Keratinocyte (primary cell): ENCODE measurements around the gene SACS. TPM values are rescaled to one million over a fixed set of nuclear protein-coding genes. Genes with fewer than 3 reads are reported as not detected.

ENCODE experiments used
- DNase-seq: peaks from one replicate; pipeline ENCODE4 v3.0.0-alpha.2; 2011; ENCODE audit warnings: low read depth, missing footprints, low spot score
- FAIRE-seq: peaks from 2 replicates; lab custom pipeline; 2011; peaks lifted over from hg19 to GRCh38; lab: Jason Lieb, UNC
- H2AFZ ChIP-seq: 2 replicates; pipeline ENCODE4 v1.6.0; 2012; ENCODE audit warnings: low read length, control low read depth, inconsistent platforms; ENCODE audit not compliant: control insufficient read depth
- H3K27ac ChIP-seq: 2 replicates; pipeline ENCODE4 v1.5.1; 2011; ENCODE audit warnings: low read length; ENCODE audit not compliant: control insufficient read depth, insufficient read depth
- H3K27me3 ChIP-seq: 3 replicates; pipeline ENCODE4 v1.6.0; 2011; ENCODE audit warnings: low read length; ENCODE audit not compliant: control insufficient read depth, insufficient read depth; ENCODE audit errors: extremely low read depth
- H3K36me3 ChIP-seq, 2 experiments: 2 replicates in 1 of 2; 3 replicates in 1 of 2; pipeline ENCODE4 v1.5.1; 2011; ENCODE audit warnings: low read length in 2 of 2, mild to moderate bottlenecking in 1 of 2; ENCODE audit not compliant: control insufficient read depth in 2 of 2, insufficient read depth in 2 of 2; ENCODE audit errors: extremely low read depth in 1 of 2
- H3K4me1 ChIP-seq: 3 replicates; pipeline ENCODE4 v1.5.1; 2011; ENCODE audit warnings: low read length; ENCODE audit not compliant: control insufficient read depth, insufficient read depth; ENCODE audit errors: extremely low read depth
- H3K4me2 ChIP-seq: 3 replicates; pipeline ENCODE4 v1.6.0; 2011; ENCODE audit warnings: low read depth, low read length; ENCODE audit not compliant: control insufficient read depth, insufficient read depth; ENCODE audit errors: extremely low read depth
- H3K4me3 ChIP-seq, 3 experiments: fragments of 200-600 bp in 1 of 3; sonication (generic) in 1 of 3; 2 replicates in 2 of 3; 3 replicates in 1 of 3; pipeline ENCODE4 v1.5.1; 2011 to 2016; ENCODE audit warnings: low read length in 3 of 3, mild to moderate bottlenecking in 3 of 3, control low read depth in 2 of 3, inconsistent platforms in 1 of 3, low read depth in 1 of 3, mixed read lengths in 1 of 3, mixed run types in 1 of 3, moderate library complexity in 1 of 3; ENCODE audit not compliant: control insufficient read depth in 2 of 3, insufficient read depth in 2 of 3; ENCODE audit errors: extremely low read depth in 1 of 3
- H3K79me2 ChIP-seq: 2 replicates; pipeline ENCODE4 v1.6.0; 2012; ENCODE audit warnings: low read length; ENCODE audit not compliant: control insufficient read depth, insufficient read depth
- H3K9ac ChIP-seq: 3 replicates; pipeline ENCODE4 v1.6.0; 2011; ENCODE audit warnings: low read length; ENCODE audit not compliant: control insufficient read depth, insufficient read depth; ENCODE audit errors: extremely low read depth
- H3K9me1 ChIP-seq: 3 replicates; pipeline ENCODE4 v1.6.0; 2011; ENCODE audit warnings: low read length; ENCODE audit not compliant: control insufficient read depth, insufficient read depth; ENCODE audit errors: extremely low read depth
- H3K9me3 ChIP-seq: 2 replicates; pipeline ENCODE4 v1.5.1; 2012; ENCODE audit warnings: low read depth, low read length; ENCODE audit not compliant: control insufficient read depth
- H4K20me1 ChIP-seq: 3 replicates; pipeline ENCODE4 v1.6.0; 2011; ENCODE audit warnings: low read length; ENCODE audit not compliant: control insufficient read depth, insufficient read depth; ENCODE audit errors: extremely low read depth
- CTCF ChIP-seq, 3 experiments: IDR thresholded peaks in 1 of 3; conservative IDR thresholded peaks in 1 of 3; optimal IDR thresholded peaks in 1 of 3; 2 replicates in 2 of 3; 3 replicates in 1 of 3; pipeline versions ENCODE3 to v1.5.1; 2011; ENCODE audit warnings: low read length in 3 of 3, mild to moderate bottlenecking in 3 of 3, moderate library complexity in 2 of 3, control low read depth in 1 of 3, inconsistent platforms in 1 of 3; ENCODE audit not compliant: insufficient read depth in 2 of 3; ENCODE audit errors: extremely low read depth in 1 of 3
- EZH2 ChIP-seq: IDR thresholded peaks from one replicate; pipeline ENCODE4 v1.6.1; 2012; ENCODE audit warnings: inconsistent platforms, mild to moderate bottlenecking, low read length, moderate library complexity
- dilution Hi-C: fragments of 300-500 bp; cut with MboI; formaldehyde crosslinking; loops from one replicate; pipeline ENCODE4 v1.7.0; 2020; ENCODE audit warnings: low sequenced_read_pairs; ENCODE audit not compliant: extremely low pct_ligation_motif_present
- polyA minus RNA-seq, 3 experiments: library from RNA; depleted of rRNA, polyadenylated mRNA; stranded (reverse); fragments of >200 nt; gene quantifications; 1 replicate in 1 of 3; 2 replicates in 1 of 3; 3 replicates in 1 of 3; pipeline ENCODE4 v1.2.3, GENCODE V29; 2011
- polyA plus RNA-seq, 5 experiments: library from polyadenylated mRNA; depleted of rRNA in 3 of 5; stranded (reverse) in 3 of 5; stranded (forward) in 1 of 5; unstranded in 1 of 5; fragments of >200 nt; gene quantifications; 1 replicate in 1 of 5; 2 replicates in 3 of 5; 3 replicates in 1 of 5; pipeline versions ENCODE4 v1.2.1 to v1.2.3, GENCODE V29; 2011 to 2012; ENCODE audit warnings: missing spikeins in 2 of 5, low read depth in 1 of 5, low replicate concordance in 1 of 5

Gene SACS
- 7.8 to 13.5 TPM (median 11.2 TPM) in 3 replicates for polyA plus RNA-seq
- 3.7 TPM for polyA plus RNA-seq (2011; ENCODE audit: low read depth)
- polyA plus RNA-seq (2011; cell fraction: cytosol; rRNA removed) = 3.8 and 6.8 TPM in 2 replicates
- 15.3 and 22.9 TPM in 2 replicates for polyA plus RNA-seq (2011; cell fraction: nucleus; rRNA removed)
- polyA plus RNA-seq (2012; ENCODE audit: low replicate concordance) = 3.2 and 10.5 TPM in 2 replicates
- polyA minus RNA-seq = 43.4 to 82.7 TPM (median 61.2 TPM) in 3 replicates
- 22.1 TPM for polyA minus RNA-seq (2011; cell fraction: cytosol; rRNA and poly(A)+ RNA removed)
- 60.2 and 89.0 TPM in 2 replicates for polyA minus RNA-seq (2011; cell fraction: nucleus; rRNA and poly(A)+ RNA removed)

GRCh38 chr13:23433171-23434153, at the start of gene SACS:
TSS of gene SACS (minus strand) at chr13:23433702. CDS start at chr13:23411239, 22,463 bp downstream.
- TF ChIP-seq EZH2 = no peak
- TF ChIP-seq CTCF (optimal IDR thresholded peaks at IDR 0.05 in 1 of 3, IDR thresholded peaks at IDR 0.05 in 1 of 3, conservative IDR thresholded peaks at IDR 0.05 in 1 of 3; ENCODE audit: extremely low read depth in 1 of 3, insufficient read depth in 2 of 3, low read length in 3 of 3) = no peak
- Histone ChIP-seq H3K27ac (no peak within 1 kb of the TSS), H3K4me3 (no peak within 1 kb of the TSS), H3K36me3 (no peaks in the 10 kb centered on the region), H3K4me1 (no peaks in the 10 kb centered on the region), H3K9ac (no peak within 1 kb of the TSS), H3K27me3 (peaks cover 9% of the 10 kb centered on the region), H3K9me3 (no peaks in the 10 kb centered on the region), H3K79me2 (no peaks in the 10 kb centered on the region), H4K20me1 (no peaks in the 10 kb centered on the region), H2AFZ (no peak within 1 kb of the TSS), H3K4me2 (no peak within 1 kb of the TSS), H3K9me1 (no peaks in the 10 kb centered on the region)
- dilution Hi-C loops = no loop called here
- DNase-seq (no peak), FAIRE-seq (no peak)

GRCh38 chr13:23480324-23480723, 46.8 kb upstream of the SACS start:
- no peaks in the 10 kb centered on the region for H3K4me1 ChIP-seq
- H3K9me1 ChIP-seq = no peaks in the 10 kb centered on the region
- H3K36me3 ChIP-seq = no peaks in the 10 kb centered on the region
- no peak overlapping the region for H3K27ac ChIP-seq
- DNase-seq = no peak
- H2AFZ ChIP-seq = no peak overlapping the region
- no peaks in the 10 kb centered on the region for H3K27me3 ChIP-seq
- no peaks in the 10 kb centered on the region for H4K20me1 ChIP-seq
- dilution Hi-C loops = no loop called here
- H3K4me2 ChIP-seq = no peak overlapping the region
- no peak overlapping the region for H3K9ac ChIP-seq
- no peak overlapping the region for H3K4me3 ChIP-seq
- TF ChIP-seq EZH2 (no peak), CTCF (optimal IDR thresholded peaks at IDR 0.05 in 1 of 3, IDR thresholded peaks at IDR 0.05 in 1 of 3, conservative IDR thresholded peaks at IDR 0.05 in 1 of 3; ENCODE audit: extremely low read depth in 1 of 3, insufficient read depth in 2 of 3, low read length in 3 of 3) (no peak)
- no peaks in the 10 kb centered on the region for H3K9me3 ChIP-seq
- FAIRE-seq = no peak
- no peaks in the 10 kb centered on the region for H3K79me2 ChIP-seq
